Loucy (cell line): ENCODE measurements around the gene GAS6.

Source experiments
- H2AFZ ChIP-seq: fragments of 200-600 bp; sonication (generic); 2 replicates; pipeline ENCODE4 v1.6.0; 2016; ENCODE audit warnings: antibody characterized with exemption, mild to moderate bottlenecking, low read length, moderate library complexity
- H3F3A ChIP-seq: fragments of 200-600 bp; 2 replicates; pipeline ENCODE4 v1.6.0; 2016; ENCODE audit warnings: antibody characterized with exemption, low read depth, mild to moderate bottlenecking
- H3K27me3 ChIP-seq: fragments of 200-600 bp; sonication (generic); 2 replicates; pipeline ENCODE4 v1.6.1; 2014; ENCODE audit warnings: low read length, mild to moderate bottlenecking; ENCODE audit not compliant: insufficient read depth, poor library complexity, severe bottlenecking
- H3K36me3 ChIP-seq: fragments of 200-600 bp; sonication (generic); 2 replicates; pipeline ENCODE4 v1.6.1; 2016; ENCODE audit warnings: low read length; ENCODE audit not compliant: insufficient read depth
- H3K4me1 ChIP-seq: fragments of 200-600 bp; sonication (generic); 2 replicates; pipeline ENCODE4 v1.5.1; 2014; ENCODE audit warnings: low read length, mild to moderate bottlenecking; ENCODE audit not compliant: insufficient read depth, poor library complexity, severe bottlenecking
- H3K4me2 ChIP-seq: fragments of 200-600 bp; sonication (generic); 2 replicates; pipeline ENCODE4 v1.6.0; 2014; ENCODE audit warnings: antibody characterized with exemption, low read length, low read depth, mild to moderate bottlenecking; ENCODE audit not compliant: poor library complexity, severe bottlenecking
- H3K4me3 ChIP-seq: fragments of 200-600 bp; sonication (generic); 2 replicates; pipeline ENCODE4 v1.5.1; 2014; ENCODE audit warnings: low read length, mild to moderate bottlenecking, mixed read lengths; ENCODE audit not compliant: poor library complexity, severe bottlenecking
- H3K79me2 ChIP-seq: fragments of 200-600 bp; sonication (generic); 2 replicates; pipeline ENCODE4 v1.6.1; 2014; ENCODE audit warnings: low read length; ENCODE audit not compliant: insufficient read depth
- H3K9ac ChIP-seq: fragments of 200-600 bp; sonication (generic); 2 replicates; pipeline ENCODE4 v1.6.0; 2014; ENCODE audit warnings: mild to moderate bottlenecking, low read depth, low read length, moderate library complexity; ENCODE audit not compliant: poor library complexity, severe bottlenecking
- H3K9me2 ChIP-seq: fragments of 200-600 bp; sonication (generic); replicated peaks from 2 replicates; pipeline ENCODE4 v1.6.1; 2016; ENCODE audit warnings: low read depth, low read length, mixed read lengths
- H3K9me3 ChIP-seq: fragments of 200-600 bp; sonication (generic); 2 replicates; pipeline ENCODE4 v1.6.1; 2014; ENCODE audit warnings: mild to moderate bottlenecking, antibody characterized with exemption, low read length, low read depth; ENCODE audit not compliant: insufficient read depth
- H4K20me1 ChIP-seq: fragments of 200-600 bp; sonication (generic); 2 replicates; pipeline ENCODE4 v1.6.0; 2014; ENCODE audit warnings: antibody characterized with exemption, low read length, mild to moderate bottlenecking; ENCODE audit not compliant: insufficient read depth, poor library complexity, severe bottlenecking
- EZH2phosphoT487 ChIP-seq: fragments of 200-600 bp; IDR thresholded peaks from 2 replicates; pipeline ENCODE4 v1.6.1; 2018; ENCODE audit warnings: antibody characterized with exemption, mild to moderate bottlenecking, moderate library complexity, borderline replicate concordance
- TF ChIP-seq, protein P1 (sequence below): fragments of 200-600 bp; sonication (generic); conservative IDR thresholded peaks from 2 replicates; pipeline ENCODE4 v1.5.1; 2014; ENCODE audit warnings: mild to moderate bottlenecking, antibody characterized with exemption, low read length

The GAS6 gene

DNA sequence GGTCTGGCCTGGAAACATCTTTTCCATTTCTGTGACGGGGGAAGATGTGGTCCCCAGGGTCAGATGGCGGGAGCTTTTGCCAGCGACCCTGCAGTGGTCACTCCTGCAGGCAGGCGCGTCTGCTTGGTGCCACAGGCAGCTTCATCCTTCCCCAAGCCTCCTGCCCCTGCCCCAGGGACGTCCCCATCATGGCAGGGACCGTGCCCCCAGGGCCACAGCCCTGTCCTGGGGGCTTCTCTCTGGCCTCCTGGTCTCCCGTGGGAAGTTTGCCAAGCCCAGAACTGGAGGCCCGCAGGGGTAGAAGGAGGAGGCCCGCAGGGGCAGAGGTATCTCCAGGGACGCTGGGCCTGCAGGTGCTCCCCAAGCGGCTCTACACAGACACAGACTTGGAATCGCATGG lies 57.4 kb downstream of the GAS6 start:
- no peak overlapping the region for H3K4me2 ChIP-seq
- no peaks in the 10 kb centered on the region for H3K27me3 ChIP-seq
- H3K9ac ChIP-seq, result no peak overlapping the region
- no peaks in the 10 kb centered on the region for H4K20me1 ChIP-seq
- no peaks in the 10 kb centered on the region for H3F3A ChIP-seq
- H3K9me2 ChIP-seq, result no peaks in the 10 kb centered on the region
- TF ChIP-seq EZH2phosphoT487, result no peak
- TF ChIP-seq, protein P1, sequence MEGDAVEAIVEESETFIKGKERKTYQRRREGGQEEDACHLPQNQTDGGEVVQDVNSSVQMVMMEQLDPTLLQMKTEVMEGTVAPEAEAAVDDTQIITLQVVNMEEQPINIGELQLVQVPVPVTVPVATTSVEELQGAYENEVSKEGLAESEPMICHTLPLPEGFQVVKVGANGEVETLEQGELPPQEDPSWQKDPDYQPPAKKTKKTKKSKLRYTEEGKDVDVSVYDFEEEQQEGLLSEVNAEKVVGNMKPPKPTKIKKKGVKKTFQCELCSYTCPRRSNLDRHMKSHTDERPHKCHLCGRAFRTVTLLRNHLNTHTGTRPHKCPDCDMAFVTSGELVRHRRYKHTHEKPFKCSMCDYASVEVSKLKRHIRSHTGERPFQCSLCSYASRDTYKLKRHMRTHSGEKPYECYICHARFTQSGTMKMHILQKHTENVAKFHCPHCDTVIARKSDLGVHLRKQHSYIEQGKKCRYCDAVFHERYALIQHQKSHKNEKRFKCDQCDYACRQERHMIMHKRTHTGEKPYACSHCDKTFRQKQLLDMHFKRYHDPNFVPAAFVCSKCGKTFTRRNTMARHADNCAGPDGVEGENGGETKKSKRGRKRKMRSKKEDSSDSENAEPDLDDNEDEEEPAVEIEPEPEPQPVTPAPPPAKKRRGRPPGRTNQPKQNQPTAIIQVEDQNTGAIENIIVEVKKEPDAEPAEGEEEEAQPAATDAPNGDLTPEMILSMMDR, result no peak
- H3K9me3 ChIP-seq, result peaks cover 16% of the 10 kb centered on the region; the same call in 1 of the 2 replicates
- H2AFZ ChIP-seq, result no peak overlapping the region
- no peaks in the 10 kb centered on the region for H3K4me1 ChIP-seq
- no peak overlapping the region for H3K4me3 ChIP-seq
- no peaks in the 10 kb centered on the region for H3K79me2 ChIP-seq
- H3K36me3 ChIP-seq, result no peaks in the 10 kb centered on the region

DNA sequence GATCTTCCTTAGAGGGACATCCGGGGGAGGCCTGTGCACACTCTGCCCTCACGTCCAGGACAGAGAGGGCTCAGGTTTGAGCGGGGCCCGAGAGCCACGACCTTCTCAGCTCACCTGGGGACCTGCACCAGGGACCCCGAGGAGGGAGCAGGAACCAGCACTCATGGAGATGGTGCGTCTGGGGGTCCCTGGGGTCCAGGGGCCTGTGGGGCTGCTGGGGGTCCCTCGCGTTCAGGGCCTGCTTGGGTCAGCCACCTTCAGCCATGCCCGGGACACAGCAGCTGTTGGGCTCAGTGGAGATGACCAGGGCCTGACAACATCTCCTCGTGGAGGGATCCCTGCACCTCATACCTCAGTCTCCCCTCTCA lies 57.8 kb downstream of the GAS6 start:
- Histone ChIP-seq H3K4me1 (no peaks in the 10 kb centered on the region), H3F3A (no peaks in the 10 kb centered on the region), H3K9ac (no peak overlapping the region), H3K79me2 (no peaks in the 10 kb centered on the region), H3K9me3 (peaks cover 16% of the 10 kb centered on the region; the same call in 1 of the 2 replicates), H4K20me1 (no peaks in the 10 kb centered on the region), H3K4me2 (no peak overlapping the region), H3K9me2 (no peaks in the 10 kb centered on the region), H2AFZ (no peak overlapping the region), H3K27me3 (no peaks in the 10 kb centered on the region), H3K4me3 (no peak overlapping the region), H3K36me3 (no peaks in the 10 kb centered on the region)
- TF ChIP-seq, protein P1, result no peak
- TF ChIP-seq EZH2phosphoT487, result no peak

DNA sequence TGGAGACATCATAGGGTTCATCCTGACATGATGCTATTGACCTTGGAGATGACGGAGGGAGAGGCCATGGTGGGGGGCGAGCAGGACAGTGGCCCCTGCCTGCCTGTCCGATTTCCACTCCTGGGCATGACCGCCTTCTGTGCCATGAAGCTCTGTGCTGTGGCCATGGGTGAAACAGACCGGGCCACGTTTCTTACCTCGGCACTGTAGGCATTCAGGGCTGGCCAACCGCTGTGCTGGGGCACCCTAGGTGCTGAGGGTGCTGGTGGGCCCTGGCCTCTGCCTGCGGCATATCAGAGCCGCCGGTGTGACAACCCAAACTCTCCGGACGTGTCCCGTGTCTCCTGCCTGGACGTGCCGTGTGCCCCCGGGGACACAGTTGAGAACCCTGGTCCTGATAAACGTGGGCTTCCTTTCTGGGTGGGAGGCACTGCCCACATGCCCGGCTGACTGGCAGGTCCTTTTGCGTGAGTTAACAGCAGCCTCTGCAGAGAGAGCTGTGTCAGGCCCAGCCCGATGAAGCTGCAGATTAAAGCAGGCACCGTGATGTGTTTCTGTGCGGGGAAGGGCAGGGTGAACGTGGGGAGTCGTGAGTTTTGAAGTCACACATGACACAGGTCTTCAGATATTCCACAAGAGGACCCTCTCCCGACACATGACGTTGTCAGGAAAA lies 58.3 kb downstream of the GAS6 start:
- Histone ChIP-seq H3K79me2 (no peaks in the 10 kb centered on the region), H2AFZ (no peak overlapping the region), H3K27me3 (no peaks in the 10 kb centered on the region), H3K36me3 (no peaks in the 10 kb centered on the region), H3K9ac (no peak overlapping the region), H3K9me2 (no peaks in the 10 kb centered on the region), H4K20me1 (no peaks in the 10 kb centered on the region), H3K9me3 (peaks cover 16% of the 10 kb centered on the region; the same call in 1 of the 2 replicates), H3K4me3 (no peak overlapping the region), H3F3A (no peaks in the 10 kb centered on the region), H3K4me1 (no peaks in the 10 kb centered on the region), H3K4me2 (no peak overlapping the region)
- TF ChIP-seq, protein P1, result no peak
- TF ChIP-seq EZH2phosphoT487, result no peak
